ENCODE data around the gene RAB28.

RAB28 gene

GRCh38 chr4:13496605-13497004 lies 12.5 kb upstream of the RAB28 start:
- no peaks in the 10 kb centered on the region for H3K27me3 ChIP-seq (ENCODE audit: control insufficient read depth, insufficient read depth, low read length)
- no peak overlapping the region for H3K9ac ChIP-seq (ENCODE audit: low read depth, low read length)
- no peaks in the 10 kb centered on the region for H3K4me1 ChIP-seq (ENCODE audit: control insufficient read depth, insufficient read depth, low read length)
- H3K9me3 ChIP-seq (ENCODE audit: control insufficient read depth, insufficient read depth, low read length) = no peaks in the 10 kb centered on the region
- no peak overlapping the region for H3K4me3 ChIP-seq (ENCODE audit: low read depth, low read length)
- H3K36me3 ChIP-seq (ENCODE audit: control insufficient read depth, insufficient read depth, low read length) = no peaks in the 10 kb centered on the region

- Histone ChIP-seq H3K4me3 (ENCODE audit: low read depth, low read length) (no peak overlapping the region), H3K27me3 (ENCODE audit: control insufficient read depth, insufficient read depth, low read length) (no peaks in the 10 kb centered on the region), H3K36me3 (ENCODE audit: control insufficient read depth, insufficient read depth, low read length) (no peaks in the 10 kb centered on the region), H3K9me3 (ENCODE audit: control insufficient read depth, insufficient read depth, low read length) (no peaks in the 10 kb centered on the region), H3K9ac (ENCODE audit: low read depth, low read length) (no peak overlapping the region), H3K4me1 (ENCODE audit: control insufficient read depth, insufficient read depth, low read length) (no peaks in the 10 kb centered on the region)
Measured at GRCh38 chr4:13495753-13496152, 11.6 kb upstream of the RAB28 start.

GRCh38 chr4:13493793-13494192 lies 9.7 kb upstream of the RAB28 start:
- no peaks in the 10 kb centered on the region for H3K9me3 ChIP-seq (ENCODE audit: control insufficient read depth, insufficient read depth, low read length)
- no peaks in the 10 kb centered on the region for H3K4me1 ChIP-seq (ENCODE audit: control insufficient read depth, insufficient read depth, low read length)
- no peak overlapping the region for H3K4me3 ChIP-seq (ENCODE audit: low read depth, low read length)
- H3K36me3 ChIP-seq (ENCODE audit: control insufficient read depth, insufficient read depth, low read length) = no peaks in the 10 kb centered on the region
- no peaks in the 10 kb centered on the region for H3K27me3 ChIP-seq (ENCODE audit: control insufficient read depth, insufficient read depth, low read length)
- H3K9ac ChIP-seq (ENCODE audit: low read depth, low read length) = no peak overlapping the region

GRCh38 chr4:13492747-13493146 lies 8.6 kb upstream of the RAB28 start:
- Histone ChIP-seq H3K9me3 (ENCODE audit: control insufficient read depth, insufficient read depth, low read length) (no peaks in the 10 kb centered on the region), H3K4me1 (ENCODE audit: control insufficient read depth, insufficient read depth, low read length) (no peaks in the 10 kb centered on the region), H3K9ac (ENCODE audit: low read depth, low read length) (no peak overlapping the region), H3K36me3 (ENCODE audit: control insufficient read depth, insufficient read depth, low read length) (no peaks in the 10 kb centered on the region), H3K4me3 (ENCODE audit: low read depth, low read length) (no peak overlapping the region), H3K27me3 (ENCODE audit: control insufficient read depth, insufficient read depth, low read length) (no peaks in the 10 kb centered on the region)

- Histone ChIP-seq H3K4me3 (ENCODE audit: low read depth, low read length) (peak overlapping the region; percentile 92), H3K9me3 (ENCODE audit: control insufficient read depth, insufficient read depth, low read length) (no peaks in the 10 kb centered on the region), H3K9ac (ENCODE audit: low read depth, low read length) (peak overlapping the region; percentile 26), H3K36me3 (ENCODE audit: control insufficient read depth, insufficient read depth, low read length) (no peaks in the 10 kb centered on the region), H3K4me1 (ENCODE audit: control insufficient read depth, insufficient read depth, low read length) (peaks cover 4% of the 10 kb centered on the region), H3K27me3 (ENCODE audit: control insufficient read depth, insufficient read depth, low read length) (no peaks in the 10 kb centered on the region)
Measured at GRCh38 chr4:13484749-13485221, 645 bp upstream of the RAB28 start.

GRCh38 chr4:13483768-13484121 lies 395 bp downstream of the RAB28 start:
- Histone ChIP-seq H3K27me3 (ENCODE audit: control insufficient read depth, insufficient read depth, low read length) (no peaks in the 10 kb centered on the region), H3K36me3 (ENCODE audit: control insufficient read depth, insufficient read depth, low read length) (no peaks in the 10 kb centered on the region), H3K9ac (ENCODE audit: low read depth, low read length) (peak overlapping the region; percentile 51), H3K4me1 (ENCODE audit: control insufficient read depth, insufficient read depth, low read length) (peaks cover 4% of the 10 kb centered on the region), H3K4me3 (ENCODE audit: low read depth, low read length) (peak overlapping the region; percentile 92), H3K9me3 (ENCODE audit: control insufficient read depth, insufficient read depth, low read length) (no peaks in the 10 kb centered on the region)

GRCh38 chr4:13483136-13483767 lies 888 bp downstream of the RAB28 start:
- Histone ChIP-seq H3K36me3 (ENCODE audit: control insufficient read depth, insufficient read depth, low read length) (no peaks in the 10 kb centered on the region), H3K4me1 (ENCODE audit: control insufficient read depth, insufficient read depth, low read length) (peaks cover 4% of the 10 kb centered on the region), H3K9ac (ENCODE audit: low read depth, low read length) (peak overlapping the region; percentile 51), H3K9me3 (ENCODE audit: control insufficient read depth, insufficient read depth, low read length) (no peaks in the 10 kb centered on the region), H3K4me3 (ENCODE audit: low read depth, low read length) (peak overlapping the region; percentile 92), H3K27me3 (ENCODE audit: control insufficient read depth, insufficient read depth, low read length) (no peaks in the 10 kb centered on the region)

- Histone ChIP-seq H3K36me3 (ENCODE audit: control insufficient read depth, insufficient read depth, low read length) (no peaks in the 10 kb centered on the region), H3K27me3 (ENCODE audit: control insufficient read depth, insufficient read depth, low read length) (no peaks in the 10 kb centered on the region), H3K9me3 (ENCODE audit: control insufficient read depth, insufficient read depth, low read length) (no peaks in the 10 kb centered on the region), H3K4me1 (ENCODE audit: control insufficient read depth, insufficient read depth, low read length) (peaks cover 4% of the 10 kb centered on the region), H3K4me3 (ENCODE audit: low read depth, low read length) (no peak overlapping the region), H3K9ac (ENCODE audit: low read depth, low read length) (no peak overlapping the region)
Measured at GRCh38 chr4:13481569-13481968, 2.6 kb downstream of the RAB28 start.

GRCh38 chr4:13478707-13479106 lies 5.4 kb downstream of the RAB28 start:
- H3K36me3 ChIP-seq (ENCODE audit: control insufficient read depth, insufficient read depth, low read length) = no peaks in the 10 kb centered on the region
- H3K9me3 ChIP-seq (ENCODE audit: control insufficient read depth, insufficient read depth, low read length) = no peaks in the 10 kb centered on the region
- no peak overlapping the region for H3K9ac ChIP-seq (ENCODE audit: low read depth, low read length)
- H3K4me3 ChIP-seq (ENCODE audit: low read depth, low read length) = no peak overlapping the region
- H3K4me1 ChIP-seq (ENCODE audit: control insufficient read depth, insufficient read depth, low read length) = peaks cover 4% of the 10 kb centered on the region
- H3K27me3 ChIP-seq (ENCODE audit: control insufficient read depth, insufficient read depth, low read length) = no peaks in the 10 kb centered on the region

- no peaks in the 10 kb centered on the region for H3K9me3 ChIP-seq (ENCODE audit: control insufficient read depth, insufficient read depth, low read length)
- H3K4me3 ChIP-seq (ENCODE audit: low read depth, low read length) = no peak overlapping the region
- no peak overlapping the region for H3K9ac ChIP-seq (ENCODE audit: low read depth, low read length)
- no peaks in the 10 kb centered on the region for H3K27me3 ChIP-seq (ENCODE audit: control insufficient read depth, insufficient read depth, low read length)
- no peaks in the 10 kb centered on the region for H3K36me3 ChIP-seq (ENCODE audit: control insufficient read depth, insufficient read depth, low read length)
- peaks cover 4% of the 10 kb centered on the region for H3K4me1 ChIP-seq (ENCODE audit: control insufficient read depth, insufficient read depth, low read length)
Measured at GRCh38 chr4:13478131-13478530, 6.0 kb downstream of the RAB28 start.

GRCh38 chr4:13476915-13477314 lies 7.2 kb downstream of the RAB28 start:
- H3K36me3 ChIP-seq (ENCODE audit: control insufficient read depth, insufficient read depth, low read length) = no peaks in the 10 kb centered on the region
- no peak overlapping the region for H3K9ac ChIP-seq (ENCODE audit: low read depth, low read length)
- no peaks in the 10 kb centered on the region for H3K9me3 ChIP-seq (ENCODE audit: control insufficient read depth, insufficient read depth, low read length)
- H3K4me3 ChIP-seq (ENCODE audit: low read depth, low read length) = no peak overlapping the region
- H3K4me1 ChIP-seq (ENCODE audit: control insufficient read depth, insufficient read depth, low read length) = no peaks in the 10 kb centered on the region
- H3K27me3 ChIP-seq (ENCODE audit: control insufficient read depth, insufficient read depth, low read length) = no peaks in the 10 kb centered on the region

GRCh38 chr4:13476152-13476551 lies 8.0 kb downstream of the RAB28 start:
- Histone ChIP-seq H3K4me3 (ENCODE audit: low read depth, low read length) (no peak overlapping the region), H3K9ac (ENCODE audit: low read depth, low read length) (no peak overlapping the region), H3K36me3 (ENCODE audit: control insufficient read depth, insufficient read depth, low read length) (no peaks in the 10 kb centered on the region), H3K27me3 (ENCODE audit: control insufficient read depth, insufficient read depth, low read length) (no peaks in the 10 kb centered on the region), H3K4me1 (ENCODE audit: control insufficient read depth, insufficient read depth, low read length) (no peaks in the 10 kb centered on the region), H3K9me3 (ENCODE audit: control insufficient read depth, insufficient read depth, low read length) (no peaks in the 10 kb centered on the region)
